ENCODE measurements around the gene GABRA1. TPM values are rescaled to one million over a fixed set of nuclear protein-coding genes. Genes with fewer than 3 reads are reported as not detected.

GABRA1 gene
- polyA plus RNA-seq, 2 of the 4 experiments (the other 2 are of a cell fraction): not detected

- TF ChIP-seq EHMT2 (IDR thresholded peaks at IDR 0.05; ENCODE audit: low read depth) (no peak), POLR2A (IDR thresholded peaks at IDR 0.05; ENCODE audit: low read length) (no peak), MYC (IDR thresholded peaks at IDR 0.05; ENCODE audit: borderline replicate concordance, low read length) (no peak), ZFP36 (IDR thresholded peaks at IDR 0.05; ENCODE audit: borderline replicate concordance, partially characterized antibody) (no peak)
These were observed 43.7 kb upstream of the GABRA1 start (continued) for GRCh38 chr5:161804263-161804662.

GRCh38 chr5:161846746-161847145 lies 1.2 kb upstream of the GABRA1 start:
- no peaks in the 10 kb centered on the region for H3K4me1 ChIP-seq

GRCh38 chr5:161847447-161847846 lies 473 bp upstream of the GABRA1 start:
- H3K4me3 ChIP-seq: no peak overlapping the region
- H3K9me3 ChIP-seq: no peaks in the 10 kb centered on the region
- FAIRE-seq: no peak
- TF ChIP-seq HDAC2 (IDR thresholded peaks at IDR 0.05) (no peak), BCL3 (IDR thresholded peaks at IDR 0.05) (no peak), NR3C1 (IDR thresholded peaks at IDR 0.05) (no peak), EHMT2 (IDR thresholded peaks at IDR 0.05; ENCODE audit: low read depth) (no peak), CTCF (IDR thresholded peaks at IDR 0.05) (no peak), MYC (IDR thresholded peaks at IDR 0.05; ENCODE audit: borderline replicate concordance, low read length) (no peak), HOXA7 (CRISPR knock-in tag; IDR thresholded peaks at IDR 0.05) (no peak), POLR2AphosphoS2 (conservative IDR thresholded peaks at IDR 0.05; ENCODE audit: low read length) (no peak), RARB (CRISPR knock-in tag; IDR thresholded peaks at IDR 0.05) (no peak), NFE2L2 (conservative IDR thresholded peaks at IDR 0.05; ENCODE audit: low read length) (no peak), POLR2A (IDR thresholded peaks at IDR 0.05; ENCODE audit: low read length) (no peak), MAX (IDR thresholded peaks at IDR 0.05) (no peak), RAD21 (conservative IDR thresholded peaks at IDR 0.05 in 1 of 2, IDR thresholded peaks at IDR 0.05 in 1 of 2) (no peak), ESRRA (IDR thresholded peaks at IDR 0.05; ENCODE audit: borderline replicate concordance, low read length) (no peak), ATOH8 (CRISPR knock-in tag; IDR thresholded peaks at IDR 0.05; ENCODE audit: low read depth) (no peak)
- ChIA-PET CTCF (interaction anchor here (0.6 kb wide), 1 partner anchor 51 kb away, joined by 3 read pairs; no protein-coding TSS in a partner anchor), POLR2A (no interaction called here)
- 29% methylated on average over 12 of the region's 12 CpGs for whole genome bisulfite sequencing (ENCODE audit: missing lambda C conversion rate)
- DNase-seq (ENCODE audit: low read depth in 1 of 2, low spot score in 1 of 2): no peak
- H3K4me2 ChIP-seq: no peak overlapping the region
- no peaks in the 10 kb centered on the region for H3K4me1 ChIP-seq
- ATAC-seq: no peak
- H3K27ac ChIP-seq: no peak overlapping the region

More at GRCh38 chr5:161846746-161847145, 1.2 kb upstream of the GABRA1 start:
- FAIRE-seq: no peak
- Histone ChIP-seq H3K4me3 (no peak overlapping the region), H3K4me2 (no peak overlapping the region), H3K27ac (no peak overlapping the region), H3K9me3 (no peaks in the 10 kb centered on the region)
- no peak for ATAC-seq
- ChIA-PET CTCF (interaction anchor here (0.6 kb wide), 1 partner anchor 51 kb away, joined by 3 read pairs; no protein-coding TSS in a partner anchor), POLR2A (no interaction called here)
- TF ChIP-seq REST (IDR thresholded peaks at IDR 0.05) (peak; percentile 65; the same call in 1 of the 2 replicates), FOSB (CRISPR knock-in tag; IDR thresholded peaks at IDR 0.05) (no peak)
- DNase-seq (ENCODE audit: low read depth in 1 of 2, low spot score in 1 of 2): peak in 1 of 2 experiments; percentile 2
- whole genome bisulfite sequencing (ENCODE audit: missing lambda C conversion rate): 16% methylated on average over 5 of the region's 5 CpGs

Measured in A549 (cell line).